GM19023 (cell line): ENCODE data around the gene SLC10A2.

Experiments
- ATAC-seq: cut with Tn5 transposase; IDR thresholded peaks from one replicate; pipeline ENCODE4 v1.9.1; 2021; ENCODE audit warnings: mild to moderate bottlenecking, moderate library complexity; ENCODE audit not compliant: unreplicated experiment

Gene SLC10A2

DNA sequence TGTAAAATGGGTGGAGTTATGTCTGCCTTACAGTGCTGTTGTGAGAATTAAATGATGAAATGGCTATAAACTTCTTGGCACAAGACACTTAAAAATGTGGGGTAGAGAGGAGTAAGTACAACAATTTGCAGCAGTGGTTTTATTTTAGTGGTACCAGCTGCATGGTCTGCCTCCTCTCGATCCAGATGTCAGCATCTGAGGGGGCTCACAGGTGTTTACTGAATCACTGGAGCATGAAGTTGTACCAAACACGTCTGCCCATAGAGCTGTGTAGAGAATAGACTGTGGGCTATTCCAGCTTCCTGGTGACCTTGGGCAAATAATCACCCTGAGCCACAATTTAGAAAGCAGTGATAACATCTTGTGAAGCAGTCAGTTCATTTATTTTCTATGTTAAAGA lies 11.1 kb downstream of the SLC10A2 start:
- no peak for ATAC-seq

DNA sequence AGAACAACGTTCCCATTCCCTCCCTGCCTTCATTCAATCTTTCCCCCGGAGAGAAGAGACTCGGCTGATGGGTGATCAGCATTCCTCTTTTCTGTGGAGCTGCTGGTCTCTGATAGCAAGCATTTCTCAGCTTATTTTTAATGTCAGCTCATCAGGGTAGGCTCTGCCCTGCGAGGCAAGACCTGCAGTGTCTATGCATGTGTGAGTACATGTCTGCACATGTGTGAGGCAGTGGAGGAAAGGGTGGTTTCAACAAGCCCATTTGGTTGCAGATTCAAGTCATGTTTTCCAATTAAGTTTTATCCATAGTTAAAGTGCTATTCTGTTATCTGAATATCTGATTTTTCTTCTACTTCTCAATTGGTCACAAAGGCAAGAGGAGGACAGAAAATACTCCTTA lies 19.5 kb downstream of the SLC10A2 start:
- no peak for ATAC-seq

DNA sequence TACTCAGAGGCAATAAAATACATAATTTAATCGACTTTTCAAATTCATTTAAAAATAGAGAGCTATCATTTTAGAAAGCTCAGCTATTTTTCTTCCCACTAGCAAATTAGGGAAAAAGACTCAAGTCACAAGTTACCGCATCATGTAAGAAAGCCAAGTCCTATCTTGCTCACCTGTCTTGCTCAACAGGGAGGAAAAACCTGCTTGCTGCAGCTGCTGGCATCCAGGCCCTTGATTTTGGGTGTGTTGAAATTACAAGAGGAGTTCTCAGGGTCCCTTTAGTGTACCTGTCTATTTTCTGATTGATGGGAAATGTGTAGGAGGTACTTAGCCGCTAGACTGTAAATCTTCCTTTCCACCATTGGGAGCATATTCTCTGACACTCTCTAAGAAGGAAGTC lies 22.2 kb downstream of the SLC10A2 start:
- no peak for ATAC-seq

DNA sequence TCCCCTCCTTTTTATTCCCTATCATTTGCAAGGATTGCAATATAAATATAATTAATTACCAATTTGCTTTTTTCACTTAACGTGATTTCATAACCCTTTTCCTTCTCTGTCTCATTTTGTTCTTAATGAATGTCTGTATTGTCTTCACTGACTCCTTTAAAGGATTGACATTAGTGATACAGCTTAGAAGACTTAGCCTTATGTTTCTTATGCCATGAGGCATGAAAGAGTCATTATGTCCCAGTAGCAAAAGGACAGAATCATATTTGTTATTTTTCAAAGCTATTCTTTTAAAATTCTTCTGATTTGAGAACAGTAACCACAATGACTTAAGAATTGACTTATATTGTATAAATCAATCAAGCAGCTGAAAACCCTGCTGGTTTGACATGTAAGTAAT lies 26.2 kb downstream of the SLC10A2 start:
- no peak for ATAC-seq

DNA sequence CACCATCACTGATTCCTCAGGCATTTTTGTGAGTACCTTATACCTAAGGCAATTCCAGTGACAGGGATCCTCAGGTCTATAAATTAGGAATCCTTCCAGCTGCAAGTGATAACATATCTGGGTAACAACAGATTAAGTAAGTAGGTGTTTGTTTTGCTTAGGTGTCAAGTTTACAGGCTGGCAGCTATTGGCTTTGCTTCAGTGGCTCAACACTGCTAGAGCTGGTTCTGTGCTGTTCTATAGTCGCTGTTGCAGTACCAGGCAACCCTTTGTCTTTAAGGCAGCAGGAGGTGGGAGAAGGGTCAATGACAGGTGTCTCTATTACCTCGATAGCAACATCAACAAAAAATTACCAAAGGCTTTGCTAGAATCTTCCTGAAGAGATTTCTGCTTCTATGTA lies 27.0 kb downstream of the SLC10A2 start:
- ATAC-seq, result no peak

DNA sequence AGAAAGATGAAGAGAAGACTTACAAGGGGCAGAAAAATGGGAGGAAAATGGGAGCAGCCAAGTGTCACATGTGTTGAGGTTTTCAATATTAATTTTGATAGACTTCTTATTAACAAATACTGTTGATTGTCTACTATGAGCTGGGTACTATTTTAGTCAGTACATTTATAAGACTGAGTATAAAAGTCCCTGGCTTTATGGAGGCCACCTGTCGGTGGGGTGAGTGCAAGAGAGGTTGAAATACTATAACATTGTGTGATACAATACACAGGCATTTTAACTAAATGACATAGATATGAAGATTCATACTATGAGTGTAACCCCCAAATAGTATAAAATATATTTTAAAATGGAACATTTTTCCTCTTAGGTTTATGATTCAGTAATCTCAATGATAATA lies 29.9 kb downstream of the SLC10A2 start:
- ATAC-seq, result no peak

DNA sequence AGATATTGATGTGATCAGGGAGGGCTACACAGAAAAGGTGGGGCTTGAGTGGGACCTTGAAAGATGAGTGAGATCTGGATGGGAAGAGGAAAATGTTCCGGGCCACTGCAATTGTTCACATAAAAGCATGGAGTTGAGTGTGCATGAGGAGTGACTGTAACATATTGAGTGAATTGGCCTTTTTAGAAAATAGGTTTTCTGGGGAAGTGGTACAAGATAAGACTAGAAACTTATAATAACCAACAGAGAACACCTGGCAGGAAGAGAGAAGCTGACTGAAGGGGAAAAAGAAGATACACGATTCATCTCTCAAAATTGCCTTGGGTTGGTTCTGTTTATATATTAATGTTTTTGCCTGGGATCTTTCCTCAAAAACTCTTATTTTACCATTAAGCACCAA lies 32.2 kb downstream of the SLC10A2 start:
- no peak for ATAC-seq

DNA sequence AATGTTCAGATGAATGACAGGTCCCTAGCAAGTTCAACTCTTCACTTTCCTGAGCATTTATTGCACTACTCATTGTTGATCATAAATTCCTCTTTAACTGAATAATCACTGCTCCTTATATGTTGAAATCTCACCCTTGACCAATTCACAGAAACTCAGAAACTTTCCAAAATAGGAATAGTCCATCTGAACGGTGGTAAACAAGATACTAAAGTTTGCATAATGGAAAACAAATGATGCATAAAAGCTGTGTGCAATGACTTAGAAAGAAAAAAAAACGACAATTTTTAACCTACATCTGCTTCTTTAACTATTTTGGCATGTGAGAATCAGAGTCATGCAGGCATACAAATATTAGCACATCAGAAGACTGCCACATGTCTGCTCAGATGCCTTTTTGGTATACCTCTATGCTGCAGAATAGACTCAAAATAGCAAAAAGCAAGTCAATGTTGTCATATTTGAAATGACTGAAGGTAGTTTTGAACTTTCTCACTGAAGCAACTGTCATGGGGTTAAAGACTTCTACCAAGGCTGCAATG lies 34.8 kb downstream of the SLC10A2 start:
- peak; percentile 88 for ATAC-seq

DNA sequence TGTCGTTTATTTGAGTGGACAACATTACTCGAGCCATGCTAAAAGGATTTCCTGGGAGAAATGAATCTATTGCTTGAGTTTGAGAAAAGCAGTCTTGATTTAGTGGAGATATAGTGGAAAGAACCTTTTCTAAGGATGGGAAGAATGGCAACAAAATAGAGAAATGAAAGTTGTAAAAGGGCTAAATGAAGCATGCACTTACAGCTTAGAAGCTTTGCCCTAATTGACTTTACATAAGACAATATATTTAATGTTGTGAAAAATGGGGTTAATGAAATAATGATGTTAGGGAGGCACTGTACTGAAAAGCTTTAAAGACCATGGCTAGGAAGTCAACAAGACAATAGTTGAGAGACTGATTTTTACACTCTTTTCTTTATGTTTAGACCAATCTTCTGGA lies 35.4 kb downstream of the SLC10A2 start:
- ATAC-seq, result no peak

DNA sequence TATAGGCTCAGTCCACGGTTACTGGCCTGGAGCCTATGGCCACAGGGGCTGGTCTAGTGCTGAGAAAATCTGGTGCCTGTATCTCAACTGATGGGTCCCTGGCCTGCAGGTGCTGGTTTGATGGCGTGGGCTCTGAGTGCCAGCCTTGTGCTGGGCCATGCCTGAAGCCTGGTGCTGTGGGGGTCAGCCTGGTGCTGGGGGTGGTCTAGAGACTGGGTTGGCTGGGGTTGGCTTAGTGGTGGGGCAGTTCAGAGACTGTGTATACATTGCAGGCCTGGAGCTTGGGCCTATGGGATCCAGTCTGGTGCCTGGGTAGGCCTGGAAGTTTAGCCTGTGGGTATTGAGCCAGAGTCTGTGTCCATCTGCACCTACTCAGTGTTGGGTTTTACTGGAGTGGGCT lies 36.4 kb downstream of the SLC10A2 start:
- no peak for ATAC-seq

DNA sequence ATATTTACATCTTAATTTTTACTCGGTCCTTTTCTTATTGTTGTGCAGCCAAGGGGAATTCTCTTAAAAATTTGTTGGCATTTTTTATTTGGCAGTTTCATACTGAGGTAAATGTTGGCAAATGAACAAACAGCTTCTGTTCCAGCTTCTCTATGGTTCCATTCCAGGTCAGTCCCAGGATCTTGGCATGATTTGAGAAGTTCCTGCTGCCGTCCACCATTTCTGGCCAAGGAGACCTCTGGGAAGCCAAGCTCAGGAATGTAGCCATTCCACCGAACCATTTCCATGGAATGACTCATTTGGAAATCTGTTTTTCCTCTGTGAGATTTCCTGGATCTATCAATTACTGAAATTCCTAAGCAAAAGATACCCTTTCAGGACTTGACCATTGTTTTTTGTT lies 43.9 kb downstream of the SLC10A2 start:
- ATAC-seq, result no peak

DNA sequence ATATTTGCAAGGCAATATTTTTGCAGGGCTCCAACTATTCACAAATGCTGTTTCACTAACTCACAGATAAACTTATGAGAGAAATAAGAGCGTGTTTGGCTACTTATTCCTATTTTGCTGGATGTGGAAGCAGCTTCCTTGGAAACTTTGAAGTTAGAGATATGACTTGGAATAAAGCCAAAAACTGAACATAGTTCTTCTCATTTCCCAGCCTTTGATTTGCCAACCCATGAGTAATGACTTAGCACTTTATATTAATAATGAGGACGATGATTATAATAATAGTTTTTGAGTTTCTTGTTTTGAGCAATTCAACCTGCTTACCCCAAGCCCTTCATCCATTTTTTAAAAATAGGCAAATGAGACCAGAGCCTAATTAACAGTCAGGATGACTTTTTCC lies 47.7 kb downstream of the SLC10A2 start:
- ATAC-seq, result no peak

DNA sequence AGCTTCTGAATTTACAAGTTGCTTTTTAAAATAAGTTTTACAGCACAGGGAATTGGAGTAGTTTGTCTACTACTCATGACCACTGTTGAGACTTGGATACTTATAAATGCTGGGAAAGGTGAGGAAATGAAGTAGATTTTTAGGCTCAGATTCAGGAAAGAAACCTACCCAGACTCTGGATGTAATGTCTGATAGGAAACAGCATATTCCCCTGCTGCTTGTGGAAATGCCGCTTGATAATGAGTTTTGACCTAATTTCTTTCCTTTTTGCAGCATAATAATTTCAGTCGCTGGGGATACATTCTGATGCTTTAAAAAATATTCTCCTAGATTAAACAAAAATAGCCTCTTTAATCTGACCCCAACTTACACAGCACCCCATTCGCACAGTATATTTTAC lies 53.6 kb downstream of the SLC10A2 start:
- ATAC-seq, result no peak

DNA sequence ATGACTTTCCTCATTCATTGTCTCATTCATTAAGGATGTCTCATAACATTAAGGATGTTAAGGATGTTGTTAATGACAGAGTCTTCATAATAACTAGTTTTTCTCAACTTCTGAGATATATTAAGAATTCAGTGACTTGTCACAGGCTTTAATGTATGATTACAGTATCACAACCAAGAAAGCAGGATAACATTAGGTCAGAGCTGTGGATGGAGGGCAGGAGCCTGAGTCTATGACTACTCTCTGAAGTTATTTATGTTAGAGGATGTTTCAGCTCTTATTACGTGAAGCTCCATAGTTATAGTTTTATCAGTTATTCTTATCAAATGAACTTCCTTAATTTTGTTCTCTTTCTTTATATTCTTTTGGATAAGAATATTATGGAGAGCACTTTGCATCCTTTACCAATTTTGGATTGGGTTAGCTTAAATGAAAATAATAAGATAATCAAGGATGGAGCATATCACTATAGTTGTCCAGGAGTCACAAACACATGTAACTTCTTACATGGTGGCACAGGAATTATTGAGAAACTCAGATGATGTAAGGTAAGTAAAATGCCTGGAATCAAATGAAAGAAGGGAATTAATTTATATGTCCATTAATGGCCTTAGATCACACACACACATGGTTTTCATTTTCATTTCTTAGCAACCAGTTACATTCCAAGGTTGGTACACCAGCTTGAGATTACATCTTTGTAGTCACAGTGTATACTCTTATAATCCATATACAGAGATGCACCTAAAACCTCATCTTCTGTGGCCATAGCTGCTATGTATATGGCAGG lies 57.0 kb downstream of the SLC10A2 start:
- ATAC-seq, result no peak

DNA sequence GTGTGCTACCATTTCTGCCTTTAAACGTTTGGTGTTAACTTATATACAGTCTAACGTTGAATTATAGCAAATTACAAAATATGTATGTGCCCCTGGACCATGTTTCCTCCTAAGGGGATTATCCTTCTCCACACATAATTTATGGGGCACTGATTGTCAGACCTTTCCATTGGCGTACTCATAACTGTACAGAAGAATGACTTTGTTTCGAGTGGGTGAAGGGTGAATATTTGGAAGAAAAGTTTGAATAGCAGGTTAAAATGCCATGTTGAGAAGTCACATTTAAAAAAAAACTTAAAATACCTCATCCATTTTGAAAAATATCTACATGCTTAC lies 58.8 kb downstream of the SLC10A2 start:
- ATAC-seq, result peak; percentile 42

DNA sequence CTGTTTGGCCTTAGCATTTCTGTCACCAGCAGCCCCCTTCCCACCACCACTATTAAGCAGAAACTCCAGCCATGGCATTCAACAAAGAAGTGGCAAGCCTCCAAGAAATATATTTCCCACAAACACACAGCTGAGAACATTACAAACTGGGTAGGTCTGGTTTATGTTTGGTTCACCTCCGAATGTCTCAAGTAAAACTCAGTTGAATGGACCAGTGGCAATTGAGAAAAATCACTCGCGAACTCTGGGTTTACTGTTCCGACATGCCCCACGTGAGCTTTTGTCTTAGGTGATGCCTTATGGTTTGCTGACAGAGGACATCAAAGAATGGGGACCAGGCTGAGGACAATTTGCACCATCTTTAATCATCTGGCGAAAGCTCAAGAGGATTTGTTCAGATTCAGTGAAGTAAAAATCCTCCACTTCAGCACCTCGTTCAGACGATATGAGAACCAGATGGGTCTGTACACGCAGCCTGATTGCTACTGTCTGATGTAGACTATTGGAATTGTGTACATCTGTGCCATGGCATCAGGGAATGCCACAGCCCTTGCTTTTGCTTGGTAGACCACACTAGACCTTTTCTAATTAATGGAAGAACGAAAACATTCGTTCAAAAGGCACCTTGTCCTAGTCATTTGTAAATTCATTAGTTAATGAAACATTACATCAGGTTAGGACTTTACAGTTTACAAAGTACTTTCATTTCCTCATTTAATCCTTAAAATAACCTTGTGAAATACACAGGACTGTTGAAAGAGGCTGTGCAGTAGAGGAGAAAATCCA lies 59.4 kb downstream of the SLC10A2 start:
- ATAC-seq, result peak; percentile 88

DNA sequence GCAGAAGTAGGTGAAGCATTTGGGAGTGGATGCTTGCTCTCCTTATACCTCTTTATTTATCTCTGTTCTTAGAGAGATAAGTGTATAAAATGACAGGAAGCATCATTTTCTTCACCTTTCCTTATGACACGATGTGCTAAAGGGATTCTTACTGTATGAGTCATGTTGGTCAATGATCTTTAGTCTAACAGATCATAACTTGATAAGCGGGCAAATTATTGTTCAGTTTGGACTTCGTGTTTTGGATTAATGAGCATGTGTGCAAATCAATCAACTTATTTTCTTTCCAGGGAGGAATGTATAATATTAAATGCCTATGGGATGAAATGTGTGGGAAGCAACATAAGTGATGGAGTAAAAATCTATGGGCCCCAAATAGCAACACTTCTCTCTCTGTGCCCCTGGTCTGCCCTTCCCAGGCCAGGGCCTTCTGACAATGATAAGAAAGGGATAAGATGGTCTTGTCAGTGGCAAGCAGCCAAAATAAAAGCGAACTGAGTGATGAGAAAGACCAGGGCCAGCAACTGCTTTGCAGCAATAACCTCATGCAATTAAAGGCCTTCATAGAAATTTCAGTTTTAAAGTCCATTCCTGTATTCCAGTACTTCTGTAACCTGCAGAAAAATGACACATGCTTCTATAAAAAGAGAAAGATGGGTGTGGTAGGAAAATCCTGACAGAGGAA lies 61.4 kb downstream of the SLC10A2 start:
- ATAC-seq, result no peak

DNA sequence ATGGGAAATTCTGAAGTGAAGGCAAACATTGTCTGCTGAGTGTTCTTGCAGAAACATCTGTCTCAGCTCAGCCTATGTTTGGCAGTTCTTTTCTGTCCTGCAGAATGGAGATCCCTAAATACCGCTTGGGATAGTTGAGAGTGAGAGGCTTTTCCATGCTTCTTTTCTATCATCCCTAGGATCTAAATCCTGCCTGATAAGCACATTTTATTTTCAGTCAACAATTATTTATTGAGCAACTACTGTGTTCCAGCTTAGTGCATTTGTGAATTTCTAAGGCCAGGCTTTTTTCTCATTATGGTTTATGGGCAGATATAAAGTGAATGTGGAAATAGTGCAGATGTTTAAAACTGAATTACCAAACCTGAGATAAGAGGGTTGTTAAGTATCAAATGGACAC lies 62.6 kb downstream of the SLC10A2 start:
- ATAC-seq, result no peak

DNA sequence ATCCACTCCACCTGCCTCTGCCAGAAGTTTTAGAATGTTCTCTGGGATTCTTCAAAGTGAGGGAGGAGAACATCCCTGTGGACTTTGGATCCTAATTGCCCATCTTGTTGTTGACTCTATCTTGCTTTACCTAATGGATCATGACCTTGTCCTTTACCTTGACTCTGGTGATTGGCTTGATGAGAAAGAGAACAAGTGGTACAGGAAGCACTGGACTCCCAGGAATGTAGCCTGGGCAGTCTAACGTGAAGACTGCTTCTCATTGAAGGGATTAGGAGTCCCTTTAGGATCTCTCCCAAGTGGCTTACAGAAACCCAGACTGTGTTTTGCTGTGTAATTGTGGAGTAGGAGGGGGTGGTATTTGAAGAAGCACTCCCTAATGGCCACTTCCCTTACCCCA lies 63.9 kb downstream of the SLC10A2 start:
- ATAC-seq, result no peak

DNA sequence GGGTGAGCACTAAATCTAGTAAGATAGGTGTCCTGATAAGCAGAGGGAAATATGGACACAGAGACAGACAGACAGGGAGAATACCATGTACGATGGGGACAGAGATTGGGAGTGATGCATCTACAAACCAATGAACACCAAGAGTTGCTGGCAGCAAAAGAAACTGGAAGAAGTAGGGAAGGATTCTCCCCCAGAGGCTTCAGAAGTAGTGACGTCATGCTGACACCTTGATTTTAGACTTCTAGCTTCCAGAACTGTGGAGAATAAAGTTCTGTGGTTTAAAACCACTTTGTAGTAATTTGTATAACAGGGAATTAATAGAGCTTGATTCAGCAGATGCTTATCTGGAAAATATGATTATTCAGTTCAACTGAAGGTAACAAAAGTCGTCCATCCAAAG lies 66.1 kb downstream of the SLC10A2 start:
- ATAC-seq, result no peak

DNA sequence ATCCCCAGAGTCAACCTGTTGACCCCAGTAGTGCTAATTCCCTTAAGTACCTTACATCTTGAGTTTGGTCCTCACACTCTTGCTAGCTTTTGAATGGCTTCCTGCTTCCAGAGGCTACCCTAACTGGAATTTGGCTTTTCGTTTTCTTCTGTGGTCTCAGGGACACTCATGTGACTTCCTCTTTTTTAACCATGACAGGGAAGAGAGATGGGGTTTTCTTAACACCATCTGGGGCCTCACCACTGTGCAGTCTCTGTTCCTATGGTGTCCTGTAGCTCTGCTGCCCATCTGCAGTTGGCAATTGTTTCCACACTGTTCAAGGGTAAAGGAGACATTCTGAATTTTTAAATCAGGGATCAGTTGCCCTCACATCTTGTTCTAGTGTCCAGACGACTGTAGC lies 66.7 kb downstream of the SLC10A2 start:
- ATAC-seq, result peak; percentile 46
